ENCODE results near the gene IL1RAPL1.

IL1RAPL1 gene

GRCh38 chrX:29453333-29453732 lies 866.1 kb downstream of the IL1RAPL1 start:
- no peak overlapping the region for H3K27ac ChIP-seq
- TF ChIP-seq CTCF (IDR thresholded peaks at IDR 0.05): no peak
- no peak for TF ChIP-seq ZFX (IDR thresholded peaks at IDR 0.05; ENCODE audit: borderline replicate concordance)

- TF ChIP-seq CTCF (IDR thresholded peaks at IDR 0.05): no peak
- TF ChIP-seq ZFX (IDR thresholded peaks at IDR 0.05; ENCODE audit: borderline replicate concordance): no peak
- no peak overlapping the region for H3K27ac ChIP-seq
These were observed 868.5 kb downstream of the IL1RAPL1 start for GRCh38 chrX:29455702-29456101.

- H3K27ac ChIP-seq: no peak overlapping the region
- TF ChIP-seq ZFX (IDR thresholded peaks at IDR 0.05; ENCODE audit: borderline replicate concordance) (no peak), CTCF (IDR thresholded peaks at IDR 0.05) (no peak)
These were observed 873.8 kb downstream of the IL1RAPL1 start for GRCh38 chrX:29461039-29461438.

GRCh38 chrX:29466456-29466855 lies 879.2 kb downstream of the IL1RAPL1 start:
- TF ChIP-seq CTCF (IDR thresholded peaks at IDR 0.05): no peak
- no peak overlapping the region for H3K27ac ChIP-seq

- TF ChIP-seq CTCF (IDR thresholded peaks at IDR 0.05): no peak
- TF ChIP-seq ZFX (IDR thresholded peaks at IDR 0.05; ENCODE audit: borderline replicate concordance): no peak
- H3K27ac ChIP-seq: no peak overlapping the region
These were observed 881.8 kb downstream of the IL1RAPL1 start for GRCh38 chrX:29468911-29469494.

- no peak overlapping the region for H3K27ac ChIP-seq
- TF ChIP-seq ZFX (IDR thresholded peaks at IDR 0.05; ENCODE audit: borderline replicate concordance): no peak
- TF ChIP-seq CTCF (IDR thresholded peaks at IDR 0.05): no peak
These were observed 882.8 kb downstream of the IL1RAPL1 start for GRCh38 chrX:29470030-29470429.

- TF ChIP-seq ZFX (IDR thresholded peaks at IDR 0.05; ENCODE audit: borderline replicate concordance) (no peak), CTCF (IDR thresholded peaks at IDR 0.05) (no peak)
- H3K27ac ChIP-seq: no peak overlapping the region
These were observed 884.6 kb downstream of the IL1RAPL1 start for GRCh38 chrX:29471829-29472228.
